HEK293T (cell line): ENCODE data around the gene TSNAXIP1.

ENCODE experiments used
- ARNT ChIP-seq: fragments of 450-650 bp; IDR thresholded peaks from 2 replicates; pipeline ENCODE4 v1.6.1; 2017; ENCODE audit warnings: mild to moderate bottlenecking
- BHLHE40 ChIP-seq: fragments of 450-650 bp; IDR thresholded peaks from 2 replicates; pipeline ENCODE4 v1.6.1; 2016; ENCODE audit warnings: mild to moderate bottlenecking, moderate library complexity, borderline replicate concordance
- CTBP1 ChIP-seq: fragments of 450-650 bp; IDR thresholded peaks from 2 replicates; pipeline ENCODE4 v1.6.1; 2016; ENCODE audit warnings: borderline replicate concordance
- ELF4 ChIP-seq: fragments of 450-650 bp; IDR thresholded peaks from 2 replicates; pipeline ENCODE4 v1.6.1; 2017; ENCODE audit warnings: antibody characterized with exemption
- FOXK2 ChIP-seq: fragments of 450-650 bp; IDR thresholded peaks from 2 replicates; pipeline ENCODE4 v1.6.1; 2016; ENCODE audit warnings: mild to moderate bottlenecking
- FOXM1 ChIP-seq: fragments of 450-650 bp; IDR thresholded peaks from 2 replicates; pipeline ENCODE4 v1.6.1; 2017; ENCODE audit warnings: mild to moderate bottlenecking, borderline replicate concordance
- NFRKB ChIP-seq: fragments of 450-650 bp; IDR thresholded peaks from 2 replicates; pipeline ENCODE4 v1.6.1; 2016; ENCODE audit warnings: mild to moderate bottlenecking, moderate library complexity
- SP1 ChIP-seq: fragments of 450-650 bp; IDR thresholded peaks from 2 replicates; pipeline ENCODE4 v1.6.1; 2017
- SUZ12 ChIP-seq: fragments of 450-650 bp; IDR thresholded peaks from 2 replicates; pipeline ENCODE4 v1.6.1; 2016; ENCODE audit warnings: mild to moderate bottlenecking
- TARDBP ChIP-seq: fragments of 450-650 bp; IDR thresholded peaks from 2 replicates; pipeline ENCODE4 v1.6.1; 2016
- ZNF384 ChIP-seq: fragments of 450-650 bp; IDR thresholded peaks from 2 replicates; pipeline ENCODE4 v1.6.1; 2016
- TF ChIP-seq, protein P1 (sequence below): fragments of 450-650 bp; IDR thresholded peaks from 2 replicates; pipeline ENCODE4 v1.6.1; 2016

DNA sequence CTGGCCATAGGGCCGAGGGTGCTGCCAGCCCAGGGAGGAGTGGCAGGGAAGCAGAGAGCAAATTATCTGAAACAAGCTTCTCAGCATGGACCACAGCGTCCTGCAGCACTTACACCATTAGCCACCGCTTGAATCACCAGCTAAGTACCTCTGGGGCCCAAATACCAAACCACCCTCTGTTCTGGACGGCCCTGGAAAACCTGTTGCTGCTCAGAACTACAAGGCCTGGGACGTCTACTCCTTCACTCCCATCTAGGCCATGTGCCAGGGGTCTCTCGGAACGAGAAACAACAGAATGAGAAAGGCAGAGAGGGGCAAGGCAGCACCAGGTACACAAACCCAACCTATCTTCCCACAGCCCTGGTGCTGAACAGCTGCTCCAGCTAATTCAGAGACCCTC is 47.7 kb upstream of the TSNAXIP1 start:
- no peak for TF ChIP-seq SP1
- no peak for TF ChIP-seq TARDBP
- no peak for TF ChIP-seq ZNF384
- TF ChIP-seq BHLHE40 = no peak
- no peak for TF ChIP-seq ARNT
- TF ChIP-seq CTBP1 = no peak
- no peak for TF ChIP-seq FOXK2
- TF ChIP-seq FOXM1 = no peak
- TF ChIP-seq SUZ12 = no peak
- no peak for TF ChIP-seq NFRKB
- TF ChIP-seq ELF4 = no peak
- TF ChIP-seq, protein P1, sequence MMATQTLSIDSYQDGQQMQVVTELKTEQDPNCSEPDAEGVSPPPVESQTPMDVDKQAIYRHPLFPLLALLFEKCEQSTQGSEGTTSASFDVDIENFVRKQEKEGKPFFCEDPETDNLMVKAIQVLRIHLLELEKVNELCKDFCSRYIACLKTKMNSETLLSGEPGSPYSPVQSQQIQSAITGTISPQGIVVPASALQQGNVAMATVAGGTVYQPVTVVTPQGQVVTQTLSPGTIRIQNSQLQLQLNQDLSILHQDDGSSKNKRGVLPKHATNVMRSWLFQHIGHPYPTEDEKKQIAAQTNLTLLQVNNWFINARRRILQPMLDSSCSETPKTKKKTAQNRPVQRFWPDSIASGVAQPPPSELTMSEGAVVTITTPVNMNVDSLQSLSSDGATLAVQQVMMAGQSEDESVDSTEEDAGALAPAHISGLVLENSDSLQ = no peak
